H1 (cell line): Measurements from ENCODE around the gene DOK7. TPM values are rescaled to one million over a fixed set of nuclear protein-coding genes. Genes with fewer than 3 reads are reported as not detected.

ENCODE experiments used
- CTCF ChIA-PET: fragments of 300-600 bp; sonication (Branson Sonifier 250); formaldehyde crosslinking; loops from one replicate; lab custom pipeline; 2021; ENCODE audit not compliant: partially characterized antibody; lab: Charles Lee
- POLR2A ChIA-PET: fragments of 300-600 bp; sonication (Branson Sonifier 250); formaldehyde crosslinking; loops from one replicate; lab custom pipeline; 2021; ENCODE audit warnings: inconsistent platforms; ENCODE audit not compliant: partially characterized antibody; lab: Charles Lee
- DNase-seq, 2 experiments: peaks; one replicate each; pipeline versions ENCODE4 v3.0.0 to v3.0.0-alpha.2; 2010 to 2022; ENCODE audit warnings: low spot score in 2 of 2, low read depth in 1 of 2, mixed read lengths in 1 of 2
- FAIRE-seq: peaks from 2 replicates; lab custom pipeline; 2011; peaks lifted over from hg19 to GRCh38; lab: Jason Lieb, UNC
- H2AFZ ChIP-seq: 2 replicates; pipeline ENCODE4 v1.8.1; 2012; ENCODE audit warnings: low read length, inconsistent platforms
- H2AK5ac ChIP-seq: 2 replicates; pipeline ENCODE4 v1.6.1; 2013; ENCODE audit warnings: low read depth, low read length
- H2BK120ac ChIP-seq: replicated peaks from 2 replicates; pipeline ENCODE3; 2013; ENCODE audit warnings: low read depth, low read length, inconsistent platforms
- H2BK12ac ChIP-seq: 2 replicates; pipeline ENCODE4 v1.6.1; 2013; ENCODE audit warnings: low read depth, low read length
- H2BK15ac ChIP-seq: 2 replicates; pipeline ENCODE4 v1.6.1; 2013; ENCODE audit warnings: low read length
- H2BK20ac ChIP-seq: 2 replicates; pipeline ENCODE4 v1.6.1; 2013; ENCODE audit warnings: low read length
- H2BK5ac ChIP-seq: 2 replicates; pipeline ENCODE4 v1.6.1; 2013; ENCODE audit warnings: low read depth, low read length
- H3K14ac ChIP-seq: 2 replicates; pipeline ENCODE4 v1.6.1; 2013; ENCODE audit warnings: inconsistent platforms; ENCODE audit not compliant: insufficient read length
- H3K18ac ChIP-seq: 2 replicates; pipeline ENCODE4 v1.6.1; 2013; ENCODE audit warnings: low read length; ENCODE audit errors: extremely low read depth
- H3K23ac ChIP-seq: 2 replicates; pipeline ENCODE4 v1.6.1; 2013; ENCODE audit warnings: inconsistent platforms; ENCODE audit not compliant: insufficient read length
- H3K23me2 ChIP-seq: 2 replicates; pipeline ENCODE4 v1.6.1; 2013; ENCODE audit warnings: low read depth, low read length
- H3K27ac ChIP-seq: 2 replicates; pipeline ENCODE4 v1.6.1; 2011; ENCODE audit warnings: low read depth, low read length, inconsistent platforms
- H3K27me3 ChIP-seq, 4 experiments: replicated peaks in 1 of 4; 1 replicate in 1 of 4; 2 replicates in 3 of 4; pipeline versions ENCODE4 v1.6.1 to v1.8.1; 2011 to 2013; ENCODE audit warnings: low read length in 3 of 4, mild to moderate bottlenecking in 3 of 4, inconsistent platforms in 2 of 4, mixed read lengths in 2 of 4, moderate library complexity in 1 of 4; ENCODE audit not compliant: control insufficient read depth in 3 of 4, insufficient read depth in 3 of 4; ENCODE audit errors: extremely low read depth in 1 of 4
- H3K36me3 ChIP-seq, 4 experiments: 2 replicates each; pipeline versions ENCODE4 v1.6.1 to v1.8.1; 2011 to 2013; ENCODE audit warnings: mild to moderate bottlenecking in 4 of 4, low read length in 3 of 4, moderate library complexity in 2 of 4, control low read depth in 1 of 4, inconsistent platforms in 1 of 4; ENCODE audit not compliant: insufficient read depth in 4 of 4, control insufficient read depth in 2 of 4
- H3K4ac ChIP-seq: replicated peaks from 2 replicates; pipeline ENCODE3; 2013; ENCODE audit warnings: low read length, low read depth, mixed read lengths, inconsistent platforms; ENCODE audit not compliant: insufficient read length
- H3K4me1 ChIP-seq, 4 experiments: replicated peaks in 1 of 4; 1 replicate in 1 of 4; 2 replicates in 3 of 4; pipeline versions ENCODE4 v1.6.1 to v1.8.1; 2011 to 2013; ENCODE audit warnings: low read length in 3 of 4, inconsistent platforms in 2 of 4, mixed read lengths in 1 of 4; ENCODE audit not compliant: insufficient read depth in 4 of 4, control insufficient read depth in 3 of 4
- H3K4me2 ChIP-seq, 2 experiments: 2 replicates each; pipeline versions ENCODE4 v1.6.1 to v1.8.1; 2011 to 2013; ENCODE audit warnings: low read depth in 2 of 2, low read length in 2 of 2, control low read depth in 1 of 2, inconsistent platforms in 1 of 2, mild to moderate bottlenecking in 1 of 2; ENCODE audit not compliant: insufficient read depth in 1 of 2
- H3K4me3 ChIP-seq, 4 experiments: fragments of 200-600, 300-600 bp in 1 of 4; sonication (generic), shearing (Covaris generic), sonication (Bioruptor Twin) in 1 of 4; 2 replicates each; pipeline versions ENCODE4 v1.5.1 to v1.8.1; 2011 to 2016; ENCODE audit warnings: low read length in 4 of 4, low read depth in 3 of 4, control low read depth in 2 of 4, inconsistent platforms in 2 of 4, mild to moderate bottlenecking in 2 of 4, mixed read lengths in 1 of 4, moderate library complexity in 1 of 4; ENCODE audit not compliant: insufficient read depth in 2 of 4; ENCODE audit errors: extremely low read depth in 1 of 4
- H3K56ac ChIP-seq: replicated peaks from 2 replicates; pipeline ENCODE3; 2013; ENCODE audit warnings: low read depth, mild to moderate bottlenecking, mixed read lengths, low read length, inconsistent platforms; ENCODE audit not compliant: insufficient read length
- H3K79me1 ChIP-seq: 2 replicates; pipeline ENCODE4 v1.6.1; 2013; ENCODE audit warnings: low read depth, low read length, control low read depth
- H3K79me2 ChIP-seq, 2 experiments: 2 replicates each; pipeline versions ENCODE4 v1.6.1 to v1.8.1; 2012 to 2013; ENCODE audit warnings: low read length in 2 of 2, mild to moderate bottlenecking in 2 of 2, inconsistent platforms in 1 of 2; ENCODE audit not compliant: insufficient read depth in 2 of 2, control insufficient read depth in 1 of 2
- H3K9ac ChIP-seq, 4 experiments: replicated peaks in 1 of 4; 1 replicate in 1 of 4; 2 replicates in 3 of 4; pipeline versions ENCODE4 v1.6.1 to v1.8.1; 2011 to 2013; ENCODE audit warnings: low read depth in 3 of 4, low read length in 3 of 4, control low read depth in 2 of 4, mild to moderate bottlenecking in 2 of 4, moderate library complexity in 2 of 4, inconsistent platforms in 1 of 4; ENCODE audit errors: extremely low read depth in 1 of 4
- H3K9me3 ChIP-seq, 2 experiments: 2 replicates each; pipeline versions ENCODE4 v1.6.1 to v1.8.1; 2012 to 2013; ENCODE audit warnings: mild to moderate bottlenecking in 2 of 2, moderate library complexity in 2 of 2, control low read depth in 1 of 2, inconsistent platforms in 1 of 2, low read depth in 1 of 2, low read length in 1 of 2, mixed read lengths in 1 of 2; ENCODE audit not compliant: insufficient read depth in 2 of 2
- H4K20me1 ChIP-seq, 2 experiments: replicated peaks in 1 of 2; 2 replicates each; pipeline versions ENCODE3 to v1.8.1; 2011 to 2013; ENCODE audit warnings: inconsistent platforms in 2 of 2, low read length in 2 of 2, mild to moderate bottlenecking in 1 of 2; ENCODE audit not compliant: insufficient read depth in 2 of 2, control insufficient read depth in 1 of 2
- H4K5ac ChIP-seq: 2 replicates; pipeline ENCODE4 v1.6.1; 2013; ENCODE audit warnings: low read length, low read depth, mixed read lengths, inconsistent platforms; ENCODE audit not compliant: insufficient read length
- H4K8ac ChIP-seq: 2 replicates; pipeline ENCODE4 v1.8.0; 2013; ENCODE audit warnings: mild to moderate bottlenecking, moderate library complexity, low read length, inconsistent platforms; ENCODE audit not compliant: insufficient read depth; ENCODE audit errors: extremely low read depth
- H4K91ac ChIP-seq: replicated peaks from 2 replicates; pipeline ENCODE3; 2013; ENCODE audit warnings: low read length, mixed read lengths, inconsistent platforms; ENCODE audit not compliant: insufficient read length
- BCL11A ChIP-seq, 2 experiments: IDR thresholded peaks; one replicate each; pipeline ENCODE4 v1.6.1; 2011; ENCODE audit warnings: low read depth in 2 of 2, low read length in 2 of 2, mild to moderate bottlenecking in 2 of 2
- CREB1 ChIP-seq: IDR thresholded peaks from 2 replicates; pipeline ENCODE4 v1.6.1; 2012; ENCODE audit warnings: inconsistent platforms
- GTF2F1 ChIP-seq: IDR thresholded peaks from 2 replicates; pipeline ENCODE4 v1.6.1; 2012; ENCODE audit warnings: low read depth, low read length, improper control_type of control experiment, borderline replicate concordance
- RBBP5 ChIP-seq: IDR thresholded peaks from 2 replicates; pipeline ENCODE4 v1.7.1; 2012; ENCODE audit warnings: low read depth, mild to moderate bottlenecking, inconsistent platforms, low read length, moderate library complexity, borderline replicate concordance
- SP4 ChIP-seq: IDR thresholded peaks from 2 replicates; pipeline ENCODE4 v1.6.1; 2012; ENCODE audit warnings: low read length, inconsistent platforms
- TCF12 ChIP-seq: IDR thresholded peaks from 2 replicates; pipeline ENCODE4 v1.6.1; 2011; ENCODE audit warnings: low read depth, mild to moderate bottlenecking, low read length
- WGBS, 2 experiments: shearing (Covaris generic) in 1 of 2; methylation state at CpG; one replicate each; pipeline versions ENCODE4 v1.1.6 to v1.1.7; 2013 to 2015; ENCODE audit warnings: low lambda C conversion rate in 2 of 2, mixed read lengths in 2 of 2, inconsistent platforms in 1 of 2, low coverage in 1 of 2, missing lambda C conversion rate in 1 of 2; ENCODE audit not compliant: insufficient replicate concordance in 2 of 2, insufficient coverage in 1 of 2, insufficient read length in 1 of 2; ENCODE audit errors: extremely low coverage in 1 of 2, missing lambda C conversion rate in 1 of 2; 5-methylcytosine and 5-hydroxymethylcytosine counted together
- polyA plus RNA-seq, 7 experiments: library from polyadenylated mRNA; depleted of rRNA in 3 of 7; stranded (reverse) in 5 of 7; unstranded in 2 of 7; fragments of >200 nt in 5 of 7; fragments of 200-250 nt in 2 of 7; gene quantifications; 1 replicate in 5 of 7; 2 replicates in 1 of 7; 4 replicates in 1 of 7; pipeline versions ENCODE4 v1.2.1 to v1.2.3, GENCODE V29; 2011 to 2013; ENCODE audit warnings: missing spikeins in 2 of 7, mixed read lengths in 2 of 7
- total RNA-seq: library from RNA; stranded (reverse); fragmentation: NEBNext Ultra II Directional; extraction: Animal tissue kit (Norgen Biotek cat#: 25700); gene quantifications from 2 replicates; pipeline ENCODE4 v1.2.1, GENCODE V29; 2021

The DOK7 gene
- total and polyA plus RNA-seq, 2 of the 8 experiments (the other 6 are each of a cell fraction or from before 2014, with no cell fraction given), result 0.32 TPM; not detected in 1

DNA sequence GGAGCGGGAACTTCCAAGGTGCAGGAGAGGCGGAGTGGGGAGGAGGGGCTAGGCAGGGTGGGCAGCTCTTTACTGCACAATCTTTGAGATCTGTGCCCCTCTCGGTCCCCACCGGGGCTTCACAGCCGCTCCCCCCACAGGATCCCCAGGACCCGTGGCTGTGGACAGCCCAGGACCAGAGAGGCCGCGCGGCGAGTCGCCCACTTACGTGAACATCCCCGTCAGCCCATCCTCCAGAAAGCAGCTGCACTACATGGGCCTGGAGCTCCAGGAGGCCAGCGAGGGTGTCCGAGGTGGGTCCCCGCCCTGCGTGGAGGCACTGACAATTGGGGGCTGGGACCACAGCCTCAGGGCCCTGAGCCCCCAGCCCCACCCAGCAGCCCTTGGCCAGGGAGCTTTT lies 37.0 kb downstream of the DOK7 start:
- Histone ChIP-seq H3K14ac (no peak overlapping the region), H3K79me2 (no peaks in the 10 kb centered on the region; a peak in 1 of 4 replicates), H3K23me2 (no peaks in the 10 kb centered on the region), H3K27ac (no peak overlapping the region), H4K91ac (no peak overlapping the region), H4K8ac (no peak overlapping the region), H2AK5ac (no peak overlapping the region), H3K79me1 (no peaks in the 10 kb centered on the region; the same call in none of the 2 replicates), H3K36me3 (peaks cover 0 to 4% (median 0%) of the 10 kb centered on the region in 4 experiments; a peak in 2 of 8 replicates), H3K27me3 (peaks cover 8 to 33% (median 24%) of the 10 kb centered on the region in 4 experiments; a peak in 6 of 7 replicates), H2BK12ac (no peak overlapping the region), H3K4me2 (no peak overlapping the region), H3K23ac (no peak overlapping the region), H3K4ac (no peak overlapping the region), H3K56ac (no peak overlapping the region), H2BK120ac (no peak overlapping the region), H2BK15ac (no peak overlapping the region), H3K9ac (no peak overlapping the region), H4K20me1 (peaks cover 30 to 54% of the 10 kb centered on the region in 2 experiments), H3K4me3 (no peak overlapping the region), H2AFZ (no peak overlapping the region), H4K5ac (no peak overlapping the region), H2BK5ac (no peak overlapping the region), H3K4me1 (no peaks in the 10 kb centered on the region; a peak in 2 of 7 replicates), H3K9me3 (no peaks in the 10 kb centered on the region), H3K18ac (no peak overlapping the region), H2BK20ac (no peak overlapping the region)
- FAIRE-seq (no peak), DNase-seq (no peak)
- ChIA-PET POLR2A (interaction anchor here (0.9 to 4.1 kb wide), 2 partner anchors 8 to 14 kb away, joined by 3 to 15 read pairs; no protein-coding TSS in a partner anchor), CTCF (interaction anchor here (1.5 to 8.0 kb wide), 2 partner anchors 14 to 19 kb away, joined by 12 to 72 read pairs; no protein-coding TSS in a partner anchor)
- no peak for TF ChIP-seq CREB1
- TF ChIP-seq SP4, result no peak
- TF ChIP-seq BCL11A (IDR thresholded peaks at IDR 0.05; ENCODE audit: low read depth in 2 of 2, low read length in 2 of 2), result no peak
- no peak for TF ChIP-seq TCF12
- TF ChIP-seq RBBP5, result no peak
- no peak for TF ChIP-seq GTF2F1
- WGBS, 2 experiments, result 95% methylated on average over 17 of the region's 17 CpGs; no CpG with 5 or more reads in 1 of the 2 experiments
